Activated CD8-positive, alpha-beta memory T cell treated with anti-CD3 and anti-CD28 coated beads, Interleukin-2, amount 50 U/mL, for 24 hours (primary cell): ENCODE results near the gene PRKCB.

Experiments
- DNase-seq: peaks from one replicate; pipeline ENCODE4 v3.0.0-alpha.2; 2020; ENCODE audit errors: extremely low read depth

PRKCB gene

GRCh38 chr16:23836404-23837311 lies 875 bp downstream of the PRKCB start:
- DNase-seq, result no peak

GRCh38 chr16:23837553-23838308 lies 1.9 kb downstream of the PRKCB start:
- DNase-seq, result no peak

- no peak for DNase-seq
These were observed 2.8 kb downstream of the PRKCB start for GRCh38 chr16:23838485-23839142.

DNA sequence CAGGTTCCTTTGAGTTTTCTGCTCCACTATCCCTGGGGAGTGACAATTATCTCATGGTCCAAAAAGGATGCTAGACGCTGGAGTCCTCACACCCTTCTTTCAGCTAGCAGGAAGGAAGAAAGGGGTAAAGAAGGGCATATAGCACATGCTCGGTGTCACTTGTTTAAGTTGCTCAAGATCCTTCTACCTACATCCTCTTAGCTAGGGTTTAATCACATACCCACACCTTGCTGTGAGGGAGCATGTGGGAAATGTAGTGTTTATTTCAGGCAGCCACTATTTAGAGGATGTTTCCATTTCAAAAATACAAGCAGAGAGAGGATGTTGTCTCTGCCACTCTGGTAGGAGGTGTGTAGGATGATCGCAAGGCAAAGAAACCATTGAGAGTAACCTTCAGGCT lies 4.5 kb downstream of the PRKCB start:
- DNase-seq, result no peak

DNA sequence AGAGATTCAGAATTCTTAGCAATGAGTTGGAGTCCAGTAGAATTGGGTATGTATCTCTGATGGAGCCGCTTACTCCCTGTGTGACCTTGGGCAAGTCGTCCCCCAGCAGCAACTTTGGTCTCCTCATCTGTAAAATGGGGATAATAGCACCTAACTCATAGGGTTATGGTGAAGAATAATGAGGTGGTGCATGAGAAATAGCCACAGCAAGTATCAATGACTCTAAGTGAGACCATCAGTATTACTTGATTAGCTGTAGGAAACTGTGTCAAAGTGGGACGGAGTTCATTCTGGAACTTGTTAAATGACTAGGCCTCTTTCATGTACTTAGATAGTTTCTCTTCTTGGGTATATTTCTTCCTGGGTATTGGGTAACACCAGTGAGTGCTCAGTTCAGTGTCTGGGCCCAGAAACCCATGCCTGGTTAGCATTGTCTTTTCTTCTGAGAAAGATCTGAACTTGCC lies 6.4 kb downstream of the PRKCB start:
- DNase-seq, result no peak

- no peak for DNase-seq
These were observed 7.4 kb downstream of the PRKCB start for GRCh38 chr16:23843143-23843542.

DNA sequence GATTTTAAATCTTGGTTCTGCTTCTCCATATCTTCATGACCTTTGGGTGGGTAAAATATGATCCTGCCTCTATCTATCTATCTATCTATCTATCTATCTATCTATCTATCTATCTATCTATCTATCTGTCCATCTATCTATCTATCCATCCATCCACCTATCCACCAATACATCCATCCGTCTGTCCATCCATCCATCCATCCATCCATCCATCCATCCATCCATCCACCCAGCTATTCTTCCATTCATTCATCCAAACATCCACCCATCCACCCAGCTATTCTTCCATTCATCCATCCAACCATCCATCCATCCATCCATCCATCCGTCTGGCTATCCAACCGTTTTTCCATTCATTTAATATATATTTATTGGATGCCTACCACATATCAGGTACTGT lies 11.5 kb downstream of the PRKCB start:
- DNase-seq, result no peak

DNA sequence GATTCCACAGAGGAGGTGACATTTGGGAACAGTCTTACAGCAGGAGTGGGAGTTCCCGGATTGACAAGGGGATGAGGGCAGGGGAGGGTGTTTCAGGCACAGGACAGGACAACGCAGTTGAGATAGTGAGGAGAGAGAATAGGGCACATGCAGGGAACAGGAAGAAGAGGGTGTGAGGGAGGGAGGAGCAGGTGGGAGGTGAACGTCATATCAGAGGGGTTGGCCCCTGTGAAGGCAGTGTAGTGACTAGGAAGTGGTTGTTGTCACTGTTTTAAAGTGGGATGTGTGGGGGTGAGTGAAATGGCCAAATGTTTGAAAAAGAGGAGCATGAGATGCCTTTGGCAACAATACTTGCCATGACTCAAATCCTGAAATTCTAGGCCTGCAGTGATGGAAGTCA lies 12.2 kb downstream of the PRKCB start:
- DNase-seq, result no peak

DNA sequence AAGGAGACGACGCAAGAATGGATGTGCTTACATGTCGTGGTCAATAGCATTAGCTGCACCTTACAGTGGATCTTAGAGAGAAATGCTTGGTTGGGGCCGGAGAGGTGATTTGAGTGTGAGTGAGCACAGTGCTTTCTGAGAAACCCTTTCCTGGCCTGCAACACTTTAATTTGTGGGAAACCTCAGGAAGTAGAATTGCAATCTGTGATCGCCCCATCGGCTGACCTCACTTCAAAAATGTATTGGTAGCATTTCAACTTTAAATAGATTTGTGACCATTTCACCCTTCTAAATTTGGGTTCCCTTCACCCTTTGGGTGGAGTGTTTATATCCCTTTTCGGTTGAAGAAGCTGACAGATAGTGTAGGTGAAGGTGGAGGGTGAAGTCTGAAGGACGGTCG lies 13.2 kb downstream of the PRKCB start:
- no peak for DNase-seq

DNA sequence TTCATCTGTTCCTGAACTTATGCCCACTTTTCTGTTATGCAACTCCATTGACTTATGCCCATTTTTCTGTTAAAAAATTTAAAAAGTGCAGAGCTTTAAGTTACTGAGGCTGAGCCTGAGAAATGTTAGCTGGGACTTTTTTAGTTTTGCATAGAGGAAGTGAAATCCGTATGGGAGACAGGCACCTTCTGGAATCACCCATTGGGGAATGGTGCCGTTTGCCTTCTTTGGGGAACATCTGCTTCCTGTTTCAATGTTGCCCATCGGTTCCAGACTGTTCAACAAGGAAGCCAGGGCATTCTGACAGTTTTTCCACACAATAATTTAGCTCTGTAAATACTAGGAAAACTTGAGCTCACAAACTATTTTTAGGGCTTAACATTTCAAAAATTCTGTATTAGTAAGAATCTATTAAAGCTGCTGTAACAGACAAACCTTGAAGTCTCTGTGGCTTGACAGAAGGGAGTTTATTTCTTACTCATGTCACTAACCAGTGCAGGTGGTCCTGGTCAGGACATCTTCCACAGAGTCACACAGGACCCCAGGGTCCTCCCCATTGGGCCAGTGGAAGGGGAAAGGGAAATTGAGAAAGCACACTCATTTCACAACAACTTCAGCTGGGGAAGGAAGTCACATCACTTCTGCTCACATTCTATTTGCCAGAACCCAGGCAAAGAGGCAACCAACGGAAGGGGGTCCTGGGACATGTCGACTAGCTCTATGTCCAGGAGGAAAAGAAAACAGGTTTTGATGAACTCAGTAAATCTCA lies 17.2 kb downstream of the PRKCB start:
- DNase-seq, result no peak

GRCh38 chr16:23855010-23855409 lies 19.2 kb downstream of the PRKCB start:
- no peak for DNase-seq

GRCh38 chr16:23856251-23856709 lies 20.5 kb downstream of the PRKCB start:
- no peak for DNase-seq

- DNase-seq, result no peak
These were observed 21.6 kb downstream of the PRKCB start for GRCh38 chr16:23857256-23857880.

- no peak for DNase-seq
These were observed 22.1 kb downstream of the PRKCB start for GRCh38 chr16:23857881-23858269.

DNA sequence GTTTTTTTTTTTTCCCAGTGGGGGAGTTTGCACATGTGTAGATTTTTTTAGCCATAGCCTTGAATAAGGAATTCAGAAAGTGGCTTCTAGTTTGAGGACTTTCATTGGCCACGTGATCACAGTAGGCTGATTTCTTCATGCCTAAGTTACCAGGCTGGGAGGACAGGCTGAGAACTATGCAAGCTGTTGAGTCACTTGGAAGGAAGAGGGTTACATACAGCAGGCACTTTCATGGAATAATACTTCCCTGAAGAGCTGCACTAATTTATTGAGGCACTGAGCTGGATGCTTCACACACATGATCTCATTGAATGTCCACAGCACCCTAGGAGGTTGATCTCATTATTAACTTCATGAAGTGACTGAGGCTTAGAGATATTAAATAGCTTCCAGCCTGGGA lies 22.8 kb downstream of the PRKCB start:
- no peak for DNase-seq

GRCh38 chr16:23859713-23860269 lies 24.0 kb downstream of the PRKCB start:
- DNase-seq, result no peak

- DNase-seq, result no peak
These were observed 26.1 kb downstream of the PRKCB start for GRCh38 chr16:23861874-23862273.

DNA sequence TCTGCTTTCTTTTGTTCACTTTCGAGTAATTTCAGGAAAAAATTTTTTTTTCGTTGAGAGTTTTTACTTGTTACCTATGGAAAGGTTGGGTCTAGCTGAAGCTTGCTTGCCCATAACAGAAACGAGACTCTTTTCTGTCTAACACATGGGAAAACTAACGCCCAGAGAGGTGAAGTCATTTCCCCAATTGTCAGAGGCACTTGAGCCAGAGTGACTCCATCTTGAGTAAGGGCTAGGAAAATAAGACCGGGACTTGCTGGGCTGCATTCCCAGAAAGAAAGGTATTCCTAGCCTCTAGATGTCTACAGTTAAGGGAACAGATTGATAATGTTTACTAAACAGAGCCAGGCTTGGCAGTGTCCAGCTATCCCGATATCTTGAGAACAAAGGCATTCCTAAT lies 26.8 kb downstream of the PRKCB start:
- no peak for DNase-seq

- no peak for DNase-seq
These were observed 28.0 kb downstream of the PRKCB start for GRCh38 chr16:23863511-23864422.

- DNase-seq, result no peak
These were observed 30.1 kb downstream of the PRKCB start for GRCh38 chr16:23865853-23866252.
